Fibroblast of the aortic adventitia (primary cell): ENCODE results near the gene KRTAP10-12. TPM values are rescaled to one million over a fixed set of nuclear protein-coding genes. Genes with fewer than 3 reads are reported as not detected.

Source experiments
- DNase-seq: peaks from one replicate; pipeline ENCODE4 v3.0.0-alpha.2; 2010; ENCODE audit warnings: low read depth
- H3K4me3 ChIP-seq: 2 replicates; pipeline ENCODE4 v1.5.1; 2011; ENCODE audit warnings: low read depth, mild to moderate bottlenecking, control low read depth, low read length, moderate library complexity
- CTCF ChIP-seq: IDR thresholded peaks from 2 replicates; pipeline ENCODE4 v1.5.1; 2011; ENCODE audit warnings: mild to moderate bottlenecking, low read length, control low read depth, inconsistent platforms; ENCODE audit not compliant: insufficient read depth
- total RNA-seq: library from RNA; depleted of rRNA; stranded (reverse); fragments of >200 nt; gene quantifications from 2 replicates; pipeline ENCODE4 v1.2.3, GENCODE V29; 2012; ENCODE audit warnings: low replicate concordance

KRTAP10-12 gene
- total RNA-seq, 1 donor, result not detected

GRCh38 chr21:44703731-44704635 is 7.0 kb downstream of the KRTAP10-12 start:
- DNase-seq, result no peak
- no peak for TF ChIP-seq CTCF
- no peak overlapping the region for H3K4me3 ChIP-seq

- no peak overlapping the region for H3K4me3 ChIP-seq
- TF ChIP-seq CTCF, result no peak
- no peak for DNase-seq
Measured at GRCh38 chr21:44704636-44705001, 7.6 kb downstream of the KRTAP10-12 start.

- no peak for DNase-seq
- no peak overlapping the region for H3K4me3 ChIP-seq
- TF ChIP-seq CTCF, result no peak
Measured at GRCh38 chr21:44706026-44706705, 9.2 kb downstream of the KRTAP10-12 start.

- DNase-seq, result no peak
- no peak for TF ChIP-seq CTCF
Measured at GRCh38 chr21:44706706-44707581, 10.0 kb downstream of the KRTAP10-12 start.

DNA sequence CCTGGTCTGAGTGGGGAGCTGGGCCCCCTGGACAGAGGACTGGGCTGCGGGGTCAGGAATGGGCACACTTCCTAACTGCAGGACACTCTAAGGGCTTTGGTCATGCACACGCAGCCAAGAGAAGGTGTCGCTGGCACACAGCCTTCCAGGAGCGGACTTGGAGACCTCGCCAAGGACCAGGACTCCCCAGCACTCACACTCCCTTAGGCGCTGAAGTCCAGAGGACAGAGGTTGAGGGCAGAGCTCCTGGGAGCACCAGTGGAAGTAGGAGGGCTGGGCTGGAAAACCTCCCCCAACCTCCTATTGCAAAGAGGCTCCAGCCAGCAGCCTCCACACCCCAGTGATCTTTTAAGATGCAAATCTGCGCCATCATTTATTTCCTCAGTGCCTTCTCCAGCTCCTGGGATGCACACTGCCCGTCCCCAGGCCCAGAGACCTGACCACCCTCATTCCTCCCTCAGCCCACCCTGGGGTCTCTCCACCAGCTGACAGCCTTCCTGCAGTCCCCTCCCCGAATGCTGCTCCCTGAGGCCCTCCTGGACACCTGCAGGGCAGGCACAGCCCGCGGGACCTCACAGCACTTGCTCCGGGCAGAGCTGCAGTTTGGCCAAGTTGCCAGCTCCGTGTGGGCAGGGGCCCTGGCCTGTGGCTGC is 11.4 kb downstream of the KRTAP10-12 start:
- DNase-seq, result no peak
- no peak for TF ChIP-seq CTCF
- no peak overlapping the region for H3K4me3 ChIP-seq

More at GRCh38 chr21:44706706-44707581, 10.0 kb downstream of the KRTAP10-12 start:
- no peak overlapping the region for H3K4me3 ChIP-seq

DNA sequence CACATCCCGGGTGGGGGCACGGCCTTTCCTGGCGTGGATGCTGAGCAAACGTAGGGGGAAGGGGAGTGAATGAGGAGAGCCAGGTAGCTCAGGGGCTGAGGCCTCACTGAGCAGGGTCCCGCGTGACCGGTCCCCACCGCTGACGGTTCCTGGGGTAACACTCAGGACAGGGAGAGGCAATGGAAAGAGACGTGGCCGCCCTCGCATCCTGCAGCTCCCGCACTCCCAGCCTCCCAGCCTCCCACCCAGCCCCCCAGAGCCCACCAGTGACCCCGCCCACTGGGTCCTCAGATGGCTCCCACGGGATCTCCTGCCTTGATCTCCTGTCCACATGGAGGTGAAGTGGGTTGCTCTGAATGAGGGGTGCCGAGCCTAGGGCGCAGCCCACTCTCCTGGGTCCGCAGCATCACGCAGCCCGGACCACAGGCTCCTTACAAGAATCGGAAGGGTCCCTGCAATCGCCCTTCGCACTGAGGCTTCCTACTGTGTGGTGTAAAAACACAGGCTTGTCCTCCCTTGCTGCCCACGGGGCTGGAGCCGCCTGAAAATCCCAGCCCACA is 12.0 kb downstream of the KRTAP10-12 start:
- TF ChIP-seq CTCF, result no peak
- no peak for DNase-seq
- H3K4me3 ChIP-seq, result no peak overlapping the region
